Measurements from ENCODE around the gene DCST2. TPM values are rescaled to one million over a fixed set of nuclear protein-coding genes. Genes with fewer than 3 reads are reported as not detected.

The DCST2 gene
- total and polyA plus RNA-seq, 9 of the 15 experiments (the other 6 are each of a cell fraction or from before 2014, with no cell fraction given): 0.09 to 0.49 (median 0.11) TPM; not detected in 3

- TF ChIP-seq ARID3A (IDR thresholded peaks at IDR 0.05; ENCODE audit: borderline replicate concordance, low read depth, low read length) (no peak), CC2D1A (IDR thresholded peaks at IDR 0.05) (peak; percentile 49; the same call in 1 of the 2 replicates), ZNF146 (CRISPR knock-in tag; IDR thresholded peaks at IDR 0.05; ENCODE audit: unreplicated experiment) (no peak), KDM5B (IDR thresholded peaks at IDR 0.05; ENCODE audit: insufficient replicate concordance, low read depth, low read length) (peak; percentile 28), ZNF518B (CRISPR knock-in tag; IDR thresholded peaks at IDR 0.05) (no peak), SMARCA5 (IDR thresholded peaks at IDR 0.05) (peak; percentile 97), MTF1 (CRISPR knock-in tag; IDR thresholded peaks at IDR 0.05; ENCODE audit: borderline replicate concordance) (no peak), SRSF9 (IDR thresholded peaks at IDR 0.05; ENCODE audit: borderline replicate concordance, low read depth, low read length) (no peak), E2F5 (CRISPR knock-in tag; IDR thresholded peaks at IDR 0.05) (no peak), BRF1 (IDR thresholded peaks at IDR 0.05; ENCODE audit: borderline replicate concordance, extremely low read depth, insufficient read length) (no peak), ZNF316 (IDR thresholded peaks at IDR 0.05) (no peak), NFATC3 (IDR thresholded peaks at IDR 0.05) (no peak), FOXO4 (CRISPR knock-in tag; IDR thresholded peaks at IDR 0.05) (no peak), POLR2G (IDR thresholded peaks at IDR 0.05; ENCODE audit: low read depth, low read length) (no peak), GTF3C2 (IDR thresholded peaks at IDR 0.05; ENCODE audit: borderline replicate concordance, extremely low read depth, insufficient read length) (no peak), CREM (IDR thresholded peaks at IDR 0.05; ENCODE audit: low read depth) (no peak), ATF1 (CRISPR knock-in tag; IDR thresholded peaks at IDR 0.05) (no peak), ATF1 (tag; IDR thresholded peaks at IDR 0.05) (no peak)
Measured at GRCh38 chr1:155064111-155064831, 30.7 kb upstream of the DCST2 start (continued).

Data from K562 (cell line).